HepG2 (cell line): ENCODE measurements around the gene OTOP3. TPM values are rescaled to one million over a fixed set of nuclear protein-coding genes. Genes with fewer than 3 reads are reported as not detected.
A peak's percentile ranks its signal among the peaks of the same experiment; 100 is the strongest.

Experiments used
- ATAC-seq: fragments of 200-7000 bp; cut with Tn5 transposase; 3 replicates; pipeline ENCODE4 v1.9.1; 2020; ENCODE audit warnings: mild to moderate bottlenecking, moderate library complexity
- BruUV-seq: library from RNA; stranded (reverse); fragments of 400-500 nt; replicated peaks from 2 replicates; lab custom pipeline; 2021; lab: Mats Ljungman, UMichigan
- CTCF ChIA-PET: fragments of 300-600 bp; formaldehyde crosslinking; extraction: SDS; loops from one replicate; lab custom pipeline; 2021; ENCODE audit warnings: low total read pairs, inconsistent platforms, low intra/inter-chr PET ratio; lab: Yijun Ruan, JAX
- POLR2A ChIA-PET: fragments of 350-600 bp; sonication (Branson Sonifier 250); formaldehyde crosslinking; loops from one replicate; lab custom pipeline; 2020; ENCODE audit warnings: antibody characterized with exemption, inconsistent platforms; lab: Yijun Ruan, JAX
- DNase-seq: peaks from one replicate; pipeline ENCODE4 v3.0.0-alpha.2; 2015; ENCODE audit warnings: low spot score
- FAIRE-seq: peaks from 3 replicates; lab custom pipeline; 2011; peaks lifted over from hg19 to GRCh38; lab: Jason Lieb, UNC
- H2AFZ ChIP-seq: one replicate; pipeline ENCODE4 v1.6.1; 2011; ENCODE audit warnings: low read length, inconsistent platforms
- H3K27ac ChIP-seq: fragments of 300-600 bp; 3 replicates; pipeline ENCODE4 v1.8.0; 2011; ENCODE audit warnings: mixed run types, mild to moderate bottlenecking, mixed read lengths, low read length, inconsistent platforms; ENCODE audit not compliant: insufficient read depth; ENCODE audit errors: extremely low read length
- H3K27me3 ChIP-seq, 2 experiments: fragments of 200-600 bp in 1 of 2; 2 replicates in 1 of 2; 3 replicates in 1 of 2; pipeline versions ENCODE4 v1.6.0 to v1.8.0; 2011; ENCODE audit warnings: low read length in 2 of 2, mild to moderate bottlenecking in 2 of 2, moderate library complexity in 2 of 2, inconsistent platforms in 1 of 2; ENCODE audit not compliant: insufficient read depth in 2 of 2, control insufficient read depth in 1 of 2
- H3K36me3 ChIP-seq, 2 experiments: fragments of 200-600 bp in 1 of 2; replicated peaks in 1 of 2; 2 replicates in 1 of 2; 3 replicates in 1 of 2; pipeline versions ENCODE4 v1.5.1 to v1.8.0; 2011; ENCODE audit warnings: low read length in 2 of 2, inconsistent platforms in 1 of 2; ENCODE audit not compliant: insufficient read depth in 2 of 2, control insufficient read depth in 1 of 2
- H3K4me1 ChIP-seq: 2 replicates; pipeline ENCODE4 v1.5.1; 2012; ENCODE audit warnings: low read length, inconsistent platforms; ENCODE audit not compliant: insufficient read depth
- H3K4me2 ChIP-seq: 2 replicates; pipeline ENCODE4 v1.6.0; 2011; ENCODE audit warnings: low read depth, low read length, inconsistent platforms
- H3K4me3 ChIP-seq, 3 experiments: fragments of 200-600 bp in 1 of 3; sonication (generic), shearing (Covaris generic) in 1 of 3; replicated peaks in 1 of 3; 2 replicates each; pipeline ENCODE4 v1.5.1; 2011 to 2016; ENCODE audit warnings: low read length in 3 of 3, inconsistent platforms in 2 of 3, low read depth in 2 of 3, mild to moderate bottlenecking in 2 of 3, control low read depth in 1 of 3, mixed read lengths in 1 of 3; ENCODE audit not compliant: insufficient read depth in 1 of 3
- H3K79me2 ChIP-seq: one replicate; pipeline ENCODE4 v1.6.1; 2011; ENCODE audit warnings: low read length, inconsistent platforms; ENCODE audit not compliant: insufficient read depth
- H3K9ac ChIP-seq: 2 replicates; pipeline ENCODE4 v1.6.0; 2011; ENCODE audit warnings: mild to moderate bottlenecking, low read depth, low read length, inconsistent platforms; ENCODE audit not compliant: insufficient read depth
- H3K9me3 ChIP-seq: 2 replicates; pipeline ENCODE4 v1.5.1; 2012; ENCODE audit warnings: mild to moderate bottlenecking, low read length
- H4K20me1 ChIP-seq: 2 replicates; pipeline ENCODE4 v1.6.0; 2011; ENCODE audit warnings: inconsistent platforms, mild to moderate bottlenecking, low read length, moderate library complexity; ENCODE audit not compliant: insufficient read depth
- MYC ChIP-seq: sonication (generic); formaldehyde crosslinking; IDR thresholded peaks from 2 replicates; pipeline ENCODE4 v1.9.0; 2021; ENCODE audit warnings: missing genetic modification reagents, borderline replicate concordance
- ZNF546 ChIP-seq: sonication (generic); formaldehyde crosslinking; conservative IDR thresholded peaks from 2 replicates; pipeline ENCODE4 v1.8.1; 2023; ENCODE audit warnings: mild to moderate bottlenecking, missing genetic modification reagents
- WGBS: methylation state at CpG from one replicate; pipeline ENCODE4 v1.1.6; 2017; ENCODE audit warnings: low lambda C conversion rate; 5-methylcytosine and 5-hydroxymethylcytosine counted together
- in situ Hi-C: cut with HindIII; loops from 2 replicates; pipeline ENCODE4 v1.10.0; 2017; ENCODE audit warnings: low pct_unique_long_range_greater_than_20kb; ENCODE audit not compliant: extremely low pct_ligation_motif_present
- intact Hi-C: fragments of 100-400 bp; cut with micrococcal nuclease; formaldehyde crosslinking; loops from one replicate; pipeline ENCODE4 v1.10.0; 2022; ENCODE audit not compliant: unreplicated experiment
- polyA plus RNA-seq, 8 experiments: library from polyadenylated mRNA; depleted of rRNA in 3 of 8; stranded (reverse) in 7 of 8; unstranded in 1 of 8; fragments of >200 nt; fragmentation: Illumina TruSeq in 4 of 8; extraction: Trizol in 4 of 8; gene quantifications; 2 replicates each; pipeline versions ENCODE4 v1.2.1 to v1.2.3, GENCODE V29; 2011 to 2016; ENCODE audit warnings: low read depth in 4 of 8, missing spikeins in 1 of 8, mixed read lengths in 1 of 8; ENCODE audit not compliant: insufficient read depth in 1 of 8
- total RNA-seq, 5 experiments: library from RNA; depleted of rRNA; stranded (reverse); fragments of >200 nt; fragmentation: Illumina TruSeq; extraction: Trizol; gene quantifications; 2 replicates each; pipeline ENCODE4 v1.2.3, GENCODE V29; 2016; ENCODE audit warnings: low read depth in 1 of 5
- TF ChIP-seq, protein P1 (sequence below): sonication (generic); formaldehyde crosslinking; IDR thresholded peaks from 2 replicates; pipeline ENCODE4 v1.4.0; 2020; ENCODE audit warnings: missing genetic modification reagents
- TF ChIP-seq, protein P2 (sequence below): sonication (generic); formaldehyde crosslinking; IDR thresholded peaks from 2 replicates; pipeline ENCODE4 v1.4.0; 2020; ENCODE audit warnings: missing genetic modification reagents, mild to moderate bottlenecking, borderline replicate concordance
- TF ChIP-seq, protein P3 (sequence below): fragments of 450-650 bp; IDR thresholded peaks from 2 replicates; pipeline ENCODE4 v1.6.1; 2016
- TF ChIP-seq, protein P4 (sequence below): sonication (generic); formaldehyde crosslinking; IDR thresholded peaks from 2 replicates; pipeline ENCODE4 v1.4.0; 2020; ENCODE audit warnings: missing genetic modification reagents

Gene OTOP3
- total and polyA plus RNA-seq, 2 of the 13 experiments (the other 11 are each of a cell fraction or from before 2014, with no cell fraction given), result not detected

DNA sequence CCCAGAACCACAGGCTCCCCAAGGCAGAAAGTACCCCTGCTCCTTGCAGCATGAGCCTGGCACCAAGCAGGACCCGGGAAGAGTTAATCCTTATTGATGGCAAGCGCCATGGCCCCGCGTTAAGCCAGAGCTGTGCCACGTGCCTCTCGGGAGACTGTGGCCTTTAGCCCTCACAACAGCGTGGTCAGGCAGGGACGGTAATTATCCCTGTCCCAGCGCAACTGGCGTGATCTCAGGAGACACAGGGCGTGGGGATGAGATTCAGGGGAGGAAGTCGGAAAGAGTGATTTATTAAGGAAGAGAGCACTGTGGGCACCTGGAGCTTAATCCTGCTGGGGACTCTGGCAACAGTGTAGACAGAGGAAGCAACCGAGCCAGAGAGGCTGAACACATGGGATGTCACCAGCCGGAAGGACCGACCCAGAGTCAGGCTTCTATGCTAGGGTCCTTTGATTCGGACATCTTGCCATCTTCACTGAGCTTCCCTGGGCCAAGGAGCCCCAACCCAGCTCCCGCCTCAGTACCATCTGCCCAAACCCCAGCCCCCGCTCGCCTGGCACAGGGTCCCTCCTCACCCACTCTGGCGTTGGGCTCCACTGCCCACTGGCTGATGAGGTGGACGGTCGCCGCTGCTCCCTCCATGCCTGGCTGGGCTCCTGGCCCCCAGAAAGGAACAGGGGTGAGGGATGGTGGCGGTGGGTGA, 16.9 kb downstream of the OTOP3 start:
- Histone ChIP-seq H3K27me3 (peaks cover 7 to 44% of the 10 kb centered on the region in 2 experiments; a peak in 4 of 5 replicates), H3K9me3 (no peaks in the 10 kb centered on the region), H4K20me1 (no peaks in the 10 kb centered on the region), H3K4me1 (peaks cover 10% of the 10 kb centered on the region), H3K36me3 (no peaks in the 10 kb centered on the region), H3K79me2 (no peaks in the 10 kb centered on the region), H3K27ac (no peak overlapping the region), H3K4me2 (no peak overlapping the region), H3K4me3 (no peak overlapping the region), H2AFZ (no peak overlapping the region), H3K9ac (no peak overlapping the region)
- TF ChIP-seq, protein P1, sequence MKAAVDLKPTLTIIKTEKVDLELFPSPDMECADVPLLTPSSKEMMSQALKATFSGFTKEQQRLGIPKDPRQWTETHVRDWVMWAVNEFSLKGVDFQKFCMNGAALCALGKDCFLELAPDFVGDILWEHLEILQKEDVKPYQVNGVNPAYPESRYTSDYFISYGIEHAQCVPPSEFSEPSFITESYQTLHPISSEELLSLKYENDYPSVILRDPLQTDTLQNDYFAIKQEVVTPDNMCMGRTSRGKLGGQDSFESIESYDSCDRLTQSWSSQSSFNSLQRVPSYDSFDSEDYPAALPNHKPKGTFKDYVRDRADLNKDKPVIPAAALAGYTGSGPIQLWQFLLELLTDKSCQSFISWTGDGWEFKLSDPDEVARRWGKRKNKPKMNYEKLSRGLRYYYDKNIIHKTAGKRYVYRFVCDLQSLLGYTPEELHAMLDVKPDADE (CRISPR knock-in tag), result no peak
- TF ChIP-seq MYC (CRISPR knock-in tag) (peak; percentile 37; the same call in 1 of the 2 replicates), ZNF546 (CRISPR knock-in tag) (no peak)
- TF ChIP-seq, protein P2, sequence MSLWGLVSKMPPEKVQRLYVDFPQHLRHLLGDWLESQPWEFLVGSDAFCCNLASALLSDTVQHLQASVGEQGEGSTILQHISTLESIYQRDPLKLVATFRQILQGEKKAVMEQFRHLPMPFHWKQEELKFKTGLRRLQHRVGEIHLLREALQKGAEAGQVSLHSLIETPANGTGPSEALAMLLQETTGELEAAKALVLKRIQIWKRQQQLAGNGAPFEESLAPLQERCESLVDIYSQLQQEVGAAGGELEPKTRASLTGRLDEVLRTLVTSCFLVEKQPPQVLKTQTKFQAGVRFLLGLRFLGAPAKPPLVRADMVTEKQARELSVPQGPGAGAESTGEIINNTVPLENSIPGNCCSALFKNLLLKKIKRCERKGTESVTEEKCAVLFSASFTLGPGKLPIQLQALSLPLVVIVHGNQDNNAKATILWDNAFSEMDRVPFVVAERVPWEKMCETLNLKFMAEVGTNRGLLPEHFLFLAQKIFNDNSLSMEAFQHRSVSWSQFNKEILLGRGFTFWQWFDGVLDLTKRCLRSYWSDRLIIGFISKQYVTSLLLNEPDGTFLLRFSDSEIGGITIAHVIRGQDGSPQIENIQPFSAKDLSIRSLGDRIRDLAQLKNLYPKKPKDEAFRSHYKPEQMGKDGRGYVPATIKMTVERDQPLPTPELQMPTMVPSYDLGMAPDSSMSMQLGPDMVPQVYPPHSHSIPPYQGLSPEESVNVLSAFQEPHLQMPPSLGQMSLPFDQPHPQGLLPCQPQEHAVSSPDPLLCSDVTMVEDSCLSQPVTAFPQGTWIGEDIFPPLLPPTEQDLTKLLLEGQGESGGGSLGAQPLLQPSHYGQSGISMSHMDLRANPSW (CRISPR knock-in tag), result no peak
- TF ChIP-seq, protein P3, sequence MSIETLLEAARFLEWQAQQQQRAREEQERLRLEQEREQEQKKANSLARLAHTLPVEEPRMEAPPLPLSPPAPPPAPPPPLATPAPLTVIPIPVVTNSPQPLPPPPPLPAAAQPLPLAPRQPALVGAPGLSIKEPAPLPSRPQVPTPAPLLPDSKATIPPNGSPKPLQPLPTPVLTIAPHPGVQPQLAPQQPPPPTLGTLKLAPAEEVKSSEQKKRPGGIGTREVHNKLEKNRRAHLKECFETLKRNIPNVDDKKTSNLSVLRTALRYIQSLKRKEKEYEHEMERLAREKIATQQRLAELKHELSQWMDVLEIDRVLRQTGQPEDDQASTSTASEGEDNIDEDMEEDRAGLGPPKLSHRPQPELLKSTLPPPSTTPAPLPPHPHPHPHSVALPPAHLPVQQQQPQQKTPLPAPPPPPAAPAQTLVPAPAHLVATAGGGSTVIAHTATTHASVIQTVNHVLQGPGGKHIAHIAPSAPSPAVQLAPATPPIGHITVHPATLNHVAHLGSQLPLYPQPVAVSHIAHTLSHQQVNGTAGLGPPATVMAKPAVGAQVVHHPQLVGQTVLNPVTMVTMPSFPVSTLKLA, result peak; percentile 73
- TF ChIP-seq, protein P4, sequence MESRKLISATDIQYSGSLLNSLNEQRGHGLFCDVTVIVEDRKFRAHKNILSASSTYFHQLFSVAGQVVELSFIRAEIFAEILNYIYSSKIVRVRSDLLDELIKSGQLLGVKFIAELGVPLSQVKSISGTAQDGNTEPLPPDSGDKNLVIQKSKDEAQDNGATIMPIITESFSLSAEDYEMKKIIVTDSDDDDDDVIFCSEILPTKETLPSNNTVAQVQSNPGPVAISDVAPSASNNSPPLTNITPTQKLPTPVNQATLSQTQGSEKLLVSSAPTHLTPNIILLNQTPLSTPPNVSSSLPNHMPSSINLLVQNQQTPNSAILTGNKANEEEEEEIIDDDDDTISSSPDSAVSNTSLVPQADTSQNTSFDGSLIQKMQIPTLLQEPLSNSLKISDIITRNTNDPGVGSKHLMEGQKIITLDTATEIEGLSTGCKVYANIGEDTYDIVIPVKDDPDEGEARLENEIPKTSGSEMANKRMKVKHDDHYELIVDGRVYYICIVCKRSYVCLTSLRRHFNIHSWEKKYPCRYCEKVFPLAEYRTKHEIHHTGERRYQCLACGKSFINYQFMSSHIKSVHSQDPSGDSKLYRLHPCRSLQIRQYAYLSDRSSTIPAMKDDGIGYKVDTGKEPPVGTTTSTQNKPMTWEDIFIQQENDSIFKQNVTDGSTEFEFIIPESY (CRISPR knock-in tag), result 0 out of 2 replicates have a peak, but pooled peaks have one; percentile 29
- POLR2A ChIA-PET, result no interaction called here
- in situ Hi-C loops, result loop anchor here (5.0 kb wide), 1 partner anchor 150 kb away; no protein-coding TSS in a partner anchor
- no TSS peak for BruUV-seq
- CTCF ChIA-PET, result no interaction called here
- 45% methylated on average over 17 of the region's 24 CpGs for WGBS
- DNase-seq, result no peak
- intact Hi-C loops, result no loop called here
- no peak for FAIRE-seq
- ATAC-seq, result no peak
